ENCODE data around the gene PI4KA. TPM values are rescaled to one million over a fixed set of nuclear protein-coding genes. Genes with fewer than 3 reads are reported as not detected.

The PI4KA gene
- total RNA-seq, 1 donor from 2014 or later, result 24.1 TPM

- no peak overlapping the region for H3K4me3 ChIP-seq (ENCODE audit: low read depth, low read length)
- no peak for TF ChIP-seq CTCF (conservative IDR thresholded peaks at IDR 0.05; ENCODE audit: low read depth, low read length)
- no peak for DNase-seq (ENCODE audit: low read depth)
These were observed 26.5 kb upstream of the PI4KA start for GRCh38 chr22:20885017-20885556.

DNA sequence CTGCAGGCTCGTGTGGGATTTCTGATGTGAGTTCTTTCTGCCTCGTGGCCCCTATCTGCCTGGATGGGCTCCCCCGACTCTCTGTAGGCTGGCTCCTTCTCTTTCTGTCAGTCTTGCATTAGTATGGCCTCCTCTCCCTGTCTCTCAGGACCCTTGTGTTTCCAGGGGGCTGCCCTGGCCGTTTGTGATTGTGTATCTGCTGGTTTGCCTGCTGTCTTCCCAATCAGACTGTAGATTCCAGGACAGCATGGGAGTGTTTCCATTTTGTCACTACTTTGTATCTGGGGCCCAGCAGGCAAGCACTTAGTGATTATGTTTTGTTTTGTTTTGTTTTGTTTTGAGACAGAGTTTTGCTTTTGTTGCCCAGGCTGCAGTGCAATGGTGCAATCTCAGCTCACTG, 25.8 kb upstream of the PI4KA start:
- H3K4me3 ChIP-seq (ENCODE audit: low read depth, low read length), result no peak overlapping the region
- no peak for TF ChIP-seq CTCF (conservative IDR thresholded peaks at IDR 0.05; ENCODE audit: low read depth, low read length)
- DNase-seq (ENCODE audit: low read depth), result no peak

DNA sequence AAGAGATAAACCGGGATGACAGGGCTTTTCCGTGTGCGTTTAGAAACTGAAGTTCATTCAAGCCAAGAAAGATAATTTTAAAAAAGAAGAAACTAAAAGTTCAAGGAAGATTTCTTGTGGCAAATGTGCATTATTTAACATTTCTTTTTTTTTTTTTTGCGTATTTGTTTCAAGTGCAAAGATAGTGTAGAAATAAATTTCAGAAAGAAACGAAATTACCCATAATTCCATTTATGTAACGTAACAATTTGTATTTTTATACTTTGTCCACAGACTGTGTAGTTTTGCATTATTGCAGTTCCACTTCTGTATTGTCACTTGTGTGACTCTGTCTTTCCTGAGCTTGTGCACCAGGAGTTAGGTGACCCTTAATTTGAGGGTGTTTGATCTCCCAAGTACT, 24.2 kb upstream of the PI4KA start:
- TF ChIP-seq CTCF (conservative IDR thresholded peaks at IDR 0.05; ENCODE audit: low read depth, low read length), result no peak
- DNase-seq (ENCODE audit: low read depth), result no peak
- H3K4me3 ChIP-seq (ENCODE audit: low read depth, low read length), result no peak overlapping the region

- no peak for DNase-seq (ENCODE audit: low read depth)
- no peak for TF ChIP-seq CTCF (conservative IDR thresholded peaks at IDR 0.05; ENCODE audit: low read depth, low read length)
- no peak overlapping the region for H3K4me3 ChIP-seq (ENCODE audit: low read depth, low read length)
These were observed 23.5 kb upstream of the PI4KA start for GRCh38 chr22:20881869-20882815.

GRCh38 chr22:20881231-20881630, 22.6 kb upstream of the PI4KA start:
- no peak for TF ChIP-seq CTCF (conservative IDR thresholded peaks at IDR 0.05; ENCODE audit: low read depth, low read length)
- H3K4me3 ChIP-seq (ENCODE audit: low read depth, low read length), result no peak overlapping the region
- no peak for DNase-seq (ENCODE audit: low read depth)

DNA sequence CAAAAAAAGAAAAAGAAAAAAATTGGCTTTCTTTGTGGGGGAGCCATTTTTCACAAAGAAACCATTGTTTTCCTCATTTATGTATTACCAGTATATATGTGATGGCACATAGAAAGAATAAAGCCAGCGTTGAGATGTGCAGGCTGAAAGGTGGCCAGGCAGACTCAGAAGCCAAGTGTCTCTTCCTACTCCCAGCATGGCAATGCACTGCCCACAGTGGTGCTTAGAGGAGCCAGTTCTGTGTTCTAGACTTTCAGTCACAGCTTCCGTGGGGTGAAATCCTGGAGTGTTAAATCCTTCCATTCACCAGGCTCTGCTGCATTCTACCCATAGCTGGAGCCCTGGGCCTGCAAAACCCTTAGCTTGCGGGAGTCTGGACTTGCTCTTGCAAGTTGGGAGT, 19.1 kb upstream of the PI4KA start:
- no peak for TF ChIP-seq CTCF (conservative IDR thresholded peaks at IDR 0.05; ENCODE audit: low read depth, low read length)
- H3K4me3 ChIP-seq (ENCODE audit: low read depth, low read length), result no peak overlapping the region
- no peak for DNase-seq (ENCODE audit: low read depth)
